Endothelial cell of hepatic sinusoid (primary cell): ENCODE results near the gene ZP2.
"Not testable (repeated sequence)": the region's sequence is repeated elsewhere in the genome, so short reads cannot be mapped to it uniquely, and the experiment has no call there.

Experiments
- in situ Hi-C: cut with HindIII; loops from 2 replicates; pipeline ENCODE4 v1.10.0; 2017; ENCODE audit warnings: low sequenced_read_pairs

The ZP2 gene

DNA sequence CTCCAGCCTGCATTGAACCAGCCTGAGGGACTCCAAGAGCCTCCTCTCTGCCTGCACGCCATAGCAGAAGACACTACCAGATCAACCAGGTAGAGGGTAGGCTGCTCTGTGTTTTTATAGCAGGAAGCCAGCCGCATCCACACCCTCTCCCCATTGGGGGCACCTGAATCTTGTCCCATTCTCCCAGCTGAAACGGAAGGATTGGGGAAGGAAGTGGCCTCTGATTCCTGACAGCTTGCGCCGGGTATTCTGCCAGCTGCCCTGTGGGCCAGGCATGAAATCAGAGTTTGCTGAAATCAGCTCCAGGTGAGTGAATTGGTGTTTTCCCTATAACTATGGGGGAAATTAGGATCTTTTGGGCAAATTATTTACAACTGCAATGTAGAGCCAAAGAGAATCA is at the start of gene ZP2:
ZP2 (minus strand) TSS at position 89 of the 400 bp plus-strand sequence; CDS start at position 62, 27 bp downstream.
- in situ Hi-C loops: no loop called here

DNA sequence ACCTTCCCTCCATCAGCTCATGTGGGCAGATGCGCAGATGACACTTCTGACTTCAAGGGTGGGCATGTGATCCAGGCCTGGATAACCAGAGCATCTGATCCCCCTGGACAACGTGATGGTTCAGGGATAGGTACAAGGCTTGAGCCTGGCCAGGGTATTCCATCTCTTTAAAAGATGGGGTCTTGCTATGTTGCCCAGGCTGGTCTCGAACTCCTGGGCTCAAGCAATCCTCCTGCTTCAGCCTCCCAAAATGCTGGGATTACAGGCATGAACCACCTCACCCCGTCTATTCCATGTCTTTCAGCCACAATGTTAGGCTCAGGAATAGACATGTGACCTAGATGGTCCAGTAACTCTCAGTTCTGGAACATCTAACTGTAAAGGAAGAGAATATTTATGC is 45.9 kb upstream of the ZP2 start:
- in situ Hi-C loops: loop anchor here (25.0 kb wide), 1 partner anchor 1405 kb away; no protein-coding TSS in a partner anchor

DNA sequence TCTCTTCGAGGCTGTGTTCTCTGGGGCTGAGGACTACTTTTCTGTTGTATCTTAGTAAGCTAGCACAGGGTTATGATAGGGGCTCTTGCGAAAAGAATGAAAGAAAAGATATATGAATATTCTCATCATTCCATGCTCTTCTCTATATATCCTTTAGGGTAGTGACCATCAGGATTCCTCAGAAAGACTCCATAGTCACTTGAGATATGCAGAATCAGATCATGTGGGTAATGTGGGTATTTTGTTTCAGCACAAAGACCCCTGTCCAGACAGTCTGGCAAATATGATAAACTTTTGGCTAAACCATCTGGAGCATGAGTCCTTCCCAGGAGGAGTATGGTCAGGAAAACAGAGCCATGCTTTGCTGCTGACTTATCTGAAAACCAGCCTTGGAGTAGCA is 45.3 kb upstream of the ZP2 start:
- in situ Hi-C loops: loop anchor here (25.0 kb wide), 1 partner anchor 1406 kb away; no protein-coding TSS in a partner anchor

DNA sequence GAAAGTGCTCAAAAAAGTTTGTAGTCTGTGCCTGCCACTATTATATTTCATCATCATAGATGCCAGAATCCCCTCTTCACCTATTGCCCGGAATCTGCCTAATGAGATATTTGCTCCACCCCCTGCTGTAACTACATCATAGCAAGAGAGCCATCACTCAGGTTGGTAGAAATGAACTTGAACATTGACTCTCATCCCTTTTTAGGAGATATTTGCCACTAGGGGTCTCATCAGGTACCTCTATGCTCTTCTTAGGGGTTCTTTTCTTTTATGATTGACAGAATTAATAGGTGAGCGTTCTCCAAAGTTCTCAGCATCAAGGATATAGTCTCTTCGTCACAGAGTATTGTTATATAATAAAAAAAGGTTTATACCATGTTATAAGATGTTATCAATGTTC is 42.1 kb upstream of the ZP2 start:
- in situ Hi-C loops: loop anchor here (25.0 kb wide), 1 partner anchor 1409 kb away; no protein-coding TSS in a partner anchor

DNA sequence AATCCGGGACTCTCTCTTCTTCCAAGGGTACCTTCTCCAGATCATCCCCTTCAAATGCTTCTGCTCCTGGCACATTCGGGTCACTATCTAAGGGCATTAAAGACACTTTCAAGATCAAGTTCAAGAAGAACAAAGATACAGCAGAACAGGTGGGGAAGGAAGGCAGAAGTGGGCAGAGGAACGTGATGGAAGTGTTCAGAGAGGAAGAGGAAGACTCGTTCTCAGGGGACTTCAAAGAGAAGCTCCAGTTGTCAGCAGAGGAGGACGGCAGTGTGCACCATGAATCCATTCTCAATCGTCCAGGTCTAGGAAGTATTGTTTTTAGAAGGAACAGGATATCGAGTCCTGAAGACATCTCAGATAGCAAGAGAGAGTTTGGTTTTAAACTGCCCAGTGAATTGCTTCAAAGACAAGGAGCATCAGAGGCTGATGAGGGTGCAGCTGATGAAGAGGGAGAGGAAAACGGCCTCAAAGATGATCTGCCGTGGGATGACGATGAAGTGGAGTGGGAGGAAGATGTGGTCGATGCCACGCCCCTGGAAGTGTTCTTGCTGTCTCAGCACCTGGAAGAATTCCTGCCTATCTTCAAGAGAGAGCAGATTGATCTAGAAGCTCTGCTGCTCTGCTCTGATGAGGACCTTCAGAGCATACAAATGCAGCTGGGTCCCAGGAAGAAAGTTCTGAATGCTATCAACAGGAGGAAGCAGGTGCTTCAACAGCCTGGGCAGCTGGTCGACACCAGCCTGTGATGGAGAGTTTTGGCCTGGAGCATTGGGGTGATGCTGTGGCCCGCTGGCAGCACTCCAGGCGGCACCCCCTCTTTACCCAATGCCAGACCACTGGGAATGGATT is 38.9 kb upstream of the ZP2 start:
- in situ Hi-C loops: loop anchor here (25.0 kb wide), 1 partner anchor 1412 kb away; no protein-coding TSS in a partner anchor

DNA sequence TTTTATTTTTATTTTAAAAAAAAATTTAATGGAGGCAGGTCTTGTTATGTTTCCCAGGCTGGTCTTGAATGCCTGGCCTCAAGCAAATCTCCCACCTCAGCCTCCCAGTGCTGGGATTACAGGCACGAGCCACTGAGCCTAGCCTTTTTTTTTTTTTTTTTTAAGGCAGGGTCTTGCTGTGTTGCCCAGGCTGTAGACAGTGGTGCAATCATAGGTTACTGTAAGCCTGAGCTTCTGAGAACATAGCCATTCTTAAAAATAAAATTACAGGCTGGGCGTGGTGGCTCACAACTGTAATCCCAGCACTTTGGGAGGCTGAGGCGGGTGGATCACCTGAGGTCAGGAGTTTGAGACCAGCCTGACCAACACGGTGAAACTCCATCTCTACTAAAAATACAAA is 36.8 kb upstream of the ZP2 start:
- in situ Hi-C loops: not testable (repeated sequence)

DNA sequence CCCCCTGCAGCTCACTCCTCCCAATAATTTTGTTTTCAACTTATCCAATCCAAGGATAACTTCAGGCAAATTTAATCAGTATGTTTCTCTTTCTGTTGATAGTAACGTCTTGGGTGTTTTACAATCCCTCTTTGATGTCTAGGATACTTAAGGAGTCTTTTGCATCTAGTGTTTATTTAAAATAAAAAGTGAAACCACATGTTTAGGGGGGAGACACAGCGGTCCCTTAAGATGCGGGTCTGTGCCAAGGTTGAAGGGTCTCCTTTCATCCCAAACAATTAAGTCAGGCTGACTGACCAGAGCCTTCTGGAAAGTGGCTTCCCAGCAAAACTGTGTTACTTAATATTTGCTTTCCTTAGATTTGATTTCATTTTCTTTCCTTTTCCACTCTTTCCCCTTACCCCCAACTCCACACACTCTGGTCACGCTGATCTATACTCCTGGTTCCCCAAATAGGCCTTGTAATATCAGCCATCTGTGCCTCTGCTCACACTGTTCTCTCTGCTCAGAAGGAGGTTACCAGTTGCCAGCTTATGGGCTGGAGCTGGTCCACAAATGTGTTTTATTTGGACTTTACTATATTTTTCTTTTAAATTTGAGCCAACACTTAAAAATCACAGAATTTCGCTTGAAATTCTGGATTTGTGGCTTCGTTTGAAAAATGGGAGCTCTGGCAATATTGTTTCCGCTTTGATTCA is 33.3 kb upstream of the ZP2 start:
- in situ Hi-C loops: no loop called here

DNA sequence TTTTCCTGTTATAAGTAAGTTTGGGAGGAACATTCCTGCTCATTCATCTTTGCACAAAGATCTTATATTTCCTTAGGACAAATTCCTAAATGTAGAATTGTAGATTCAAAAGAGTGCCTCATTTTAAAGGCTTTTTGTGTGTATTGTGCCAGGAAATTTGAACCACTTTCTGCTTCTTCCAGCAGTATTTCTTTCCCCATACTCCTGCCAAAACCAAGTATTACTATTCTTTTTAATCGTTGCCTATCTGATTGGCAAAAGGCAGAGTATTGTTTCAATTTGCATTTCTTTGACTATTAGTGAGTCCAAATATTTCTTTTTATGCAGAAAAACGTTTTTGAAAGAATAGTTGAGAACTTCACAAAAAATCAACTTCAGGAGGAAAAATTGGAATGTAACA is 31.4 kb upstream of the ZP2 start:
- in situ Hi-C loops: no loop called here

DNA sequence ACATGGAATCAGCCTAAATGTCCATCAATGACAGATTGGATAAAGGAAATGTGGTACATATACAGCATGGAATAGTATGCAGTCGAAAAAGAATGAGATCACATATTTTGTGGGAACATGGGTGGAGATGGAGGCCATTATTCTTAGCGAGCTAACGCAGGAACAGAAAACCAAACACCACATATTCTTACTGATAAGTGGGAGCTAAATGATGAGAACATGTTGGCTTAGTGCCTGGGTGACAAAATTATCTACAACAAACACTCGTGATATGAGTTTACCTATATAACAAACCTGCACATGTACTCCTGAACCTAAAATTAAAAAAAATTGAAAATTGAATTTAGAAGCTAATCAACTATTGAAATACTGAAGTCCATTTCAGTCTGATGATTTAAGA is 28.3 kb upstream of the ZP2 start:
- in situ Hi-C loops: no loop called here

DNA sequence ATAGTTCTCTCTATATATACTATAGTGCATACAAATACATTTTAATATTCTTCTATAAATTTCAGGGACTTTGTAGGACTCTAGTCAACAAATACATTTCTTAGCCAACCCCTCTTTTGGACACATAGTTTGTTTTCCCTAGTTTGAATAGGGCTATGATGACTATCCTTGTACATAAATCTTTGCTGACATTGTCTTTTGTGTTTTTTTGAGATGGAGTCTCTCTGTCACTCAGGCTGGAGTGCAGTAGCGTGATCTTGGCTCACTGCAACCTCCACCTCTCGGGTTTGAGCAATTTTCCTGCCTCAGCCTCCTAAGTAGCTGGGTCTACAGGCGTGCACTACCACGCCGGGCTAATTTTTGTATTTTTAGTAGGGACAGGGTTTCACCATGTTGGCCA is 25.5 kb upstream of the ZP2 start:
- in situ Hi-C loops: no loop called here

DNA sequence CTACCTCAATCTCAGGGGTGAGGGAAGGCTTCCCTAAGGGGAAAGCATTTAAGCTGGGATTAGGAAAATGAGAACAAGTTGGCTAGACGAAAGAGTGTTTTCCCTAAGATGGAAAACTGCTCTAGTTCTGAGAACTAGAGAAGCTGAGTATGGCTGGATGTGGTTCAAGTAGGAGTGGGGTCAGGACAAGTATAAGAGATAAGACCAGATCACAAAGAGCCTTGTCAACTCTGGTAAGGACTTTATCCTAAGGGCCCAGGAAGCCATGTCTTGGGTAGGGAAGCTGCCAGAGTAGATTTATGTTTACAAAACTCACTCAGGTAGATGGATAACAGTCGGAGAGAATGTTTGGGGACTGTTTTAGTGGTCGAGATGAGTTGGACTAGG is 23.8 kb upstream of the ZP2 start:
- in situ Hi-C loops: no loop called here

DNA sequence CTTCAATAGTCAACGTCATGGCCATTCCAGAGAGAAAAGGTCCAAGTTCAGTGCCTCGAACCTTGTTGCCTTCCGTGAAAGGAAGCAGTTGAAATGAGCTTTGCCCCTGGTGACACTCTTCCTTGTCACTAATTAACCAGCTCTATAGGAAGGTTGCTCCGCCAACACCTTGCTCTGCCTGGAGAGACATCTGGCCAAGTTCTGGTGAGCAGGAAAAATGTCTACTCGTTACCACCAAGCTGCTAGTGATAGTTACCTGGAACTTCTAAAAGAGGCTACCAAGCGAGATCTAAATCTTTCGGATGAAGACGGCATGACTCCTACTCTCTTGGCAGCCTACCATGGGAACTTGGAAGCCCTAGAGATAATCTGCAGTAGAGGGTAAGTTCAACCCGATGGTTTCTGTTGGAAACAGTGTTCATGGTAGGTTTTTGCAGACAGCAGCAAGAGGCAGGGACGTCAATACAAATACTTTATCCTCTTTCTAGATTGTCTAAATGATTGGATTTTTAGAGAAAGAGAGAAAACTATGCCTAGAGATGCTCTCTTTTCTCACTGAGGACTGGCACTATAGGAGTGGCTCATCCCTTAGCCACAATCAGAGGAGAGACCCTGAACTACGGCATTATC is 22.3 kb upstream of the ZP2 start, which contains the start of gene ANKS4B:
ANKS4B (plus strand) TSS at position 179 of the 630 bp plus-strand sequence; CDS start at position 218, 39 bp downstream.
- in situ Hi-C loops: no loop called here

DNA sequence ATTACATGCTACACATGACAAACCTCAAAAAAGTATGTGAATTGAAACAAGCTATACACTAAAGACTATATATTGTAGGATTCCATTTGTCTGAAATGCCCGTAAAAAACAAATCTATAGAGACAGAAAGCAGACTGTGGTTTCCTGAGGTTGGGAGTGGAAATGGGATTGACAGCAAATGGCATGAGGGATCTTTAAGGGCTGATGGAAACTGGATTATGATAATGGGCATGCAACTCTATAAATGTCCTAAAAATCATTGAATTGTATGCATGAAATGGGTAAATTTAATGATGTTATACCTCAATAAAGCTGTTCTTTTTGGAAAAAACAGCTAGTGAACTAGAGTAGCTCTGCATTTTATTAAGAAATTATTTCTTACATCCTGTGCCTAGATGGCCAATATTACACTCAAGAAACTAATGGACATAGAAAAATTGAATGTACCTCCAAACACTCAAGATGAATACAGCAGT is 21.7 kb upstream of the ZP2 start:
- in situ Hi-C loops: no loop called here

DNA sequence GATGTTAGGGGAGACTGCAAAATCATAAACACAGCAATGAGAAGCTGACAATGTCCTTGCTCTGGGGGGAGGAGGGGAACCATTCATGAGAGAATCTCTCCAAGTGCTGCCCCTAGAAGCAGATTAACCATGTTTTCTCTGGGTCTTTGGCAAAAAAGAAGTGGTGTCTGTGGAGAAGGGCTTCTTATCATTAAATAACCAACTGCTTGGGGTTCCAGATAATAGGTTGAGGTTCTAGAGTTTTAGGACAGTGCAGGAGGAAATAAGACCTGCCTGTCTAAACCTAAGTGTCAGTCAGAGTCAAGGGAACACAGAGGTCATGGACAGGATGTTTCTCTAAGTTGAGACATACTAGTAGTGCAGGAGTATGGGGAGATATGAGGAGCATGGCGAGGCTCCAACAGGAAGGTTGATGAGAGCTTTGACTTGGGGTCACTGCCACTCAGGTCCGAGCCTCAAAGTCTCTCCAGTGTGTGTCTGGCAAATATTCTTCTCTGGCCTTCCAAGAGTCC is 17.0 kb upstream of the ZP2 start:
- in situ Hi-C loops: no loop called here

DNA sequence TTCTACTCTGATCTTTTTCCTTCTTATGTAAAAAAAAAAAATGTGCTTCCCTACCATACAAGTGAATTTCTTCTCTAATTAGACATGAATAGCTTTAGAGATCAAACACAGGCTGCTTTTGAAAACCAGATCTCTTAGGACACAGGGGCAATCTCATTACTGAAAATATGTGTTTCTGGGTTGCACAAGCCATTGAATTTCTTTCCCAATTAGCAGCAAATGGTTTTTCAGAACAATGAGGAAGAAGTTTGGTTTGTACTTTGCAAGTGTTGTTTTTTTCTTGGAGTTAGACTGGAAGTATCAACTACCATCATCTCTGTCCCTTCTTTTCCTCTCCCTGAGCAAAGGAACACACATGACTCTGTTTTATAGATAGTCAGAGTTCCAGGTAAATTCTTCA is 16.5 kb upstream of the ZP2 start:
- in situ Hi-C loops: no loop called here

DNA sequence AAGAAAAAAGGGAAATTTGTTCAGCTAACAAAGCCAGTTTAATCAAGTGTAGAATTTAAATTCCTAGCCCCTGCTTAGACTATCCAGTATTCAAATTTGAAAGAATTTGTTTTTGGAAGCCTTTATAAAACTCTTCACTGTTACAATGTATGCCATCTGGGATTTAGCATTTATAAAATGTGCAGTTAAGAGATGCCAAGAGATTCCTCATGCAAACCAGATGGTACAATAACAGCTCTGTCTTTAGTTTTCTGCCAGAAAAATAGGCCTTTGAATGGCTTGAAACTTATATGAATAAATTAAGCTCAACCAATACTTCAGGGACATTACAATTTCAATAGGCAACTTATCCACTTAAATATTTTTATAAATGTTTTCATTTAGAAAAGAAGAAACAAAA is 15.4 kb upstream of the ZP2 start:
- in situ Hi-C loops: no loop called here

DNA sequence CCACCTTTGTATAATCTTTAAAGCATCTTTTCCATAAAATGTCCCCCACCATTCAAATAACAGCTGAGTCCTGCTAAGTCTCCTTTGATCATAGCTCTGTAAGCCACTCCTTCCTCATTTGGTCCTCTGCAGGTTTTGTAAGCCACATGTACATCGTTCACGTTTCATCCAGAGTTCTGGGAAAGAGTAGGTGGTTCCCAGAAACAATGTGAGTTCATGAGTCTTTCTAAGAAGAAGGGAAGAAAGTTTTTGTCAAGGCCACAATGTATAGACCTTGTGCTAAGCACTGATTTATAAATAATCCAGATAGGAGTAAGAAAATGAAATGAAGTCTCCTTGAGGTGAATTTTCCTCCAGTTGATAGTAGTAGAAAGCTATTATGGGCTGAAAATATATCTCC is 13.4 kb upstream of the ZP2 start:
- in situ Hi-C loops: no loop called here

DNA sequence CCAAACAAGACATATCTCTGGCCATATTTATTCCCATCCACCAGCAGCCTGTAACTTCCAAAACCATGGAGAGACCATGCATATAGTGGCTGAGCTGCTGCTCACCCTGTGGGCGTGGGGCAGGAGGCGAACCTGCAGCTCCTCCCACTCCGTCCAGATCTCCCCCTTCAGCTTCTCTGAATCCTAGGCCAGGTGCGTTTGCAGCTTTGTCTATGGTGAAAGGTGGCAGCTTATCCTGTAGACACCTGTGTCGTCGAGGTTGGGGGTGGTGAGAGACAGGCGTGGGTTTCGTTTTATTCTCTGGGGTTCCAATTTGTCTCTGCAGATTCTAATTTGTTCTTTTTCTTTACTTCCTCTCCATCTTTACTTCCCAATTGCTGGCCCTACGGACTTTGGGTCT is 12.4 kb upstream of the ZP2 start:
- in situ Hi-C loops: no loop called here

DNA sequence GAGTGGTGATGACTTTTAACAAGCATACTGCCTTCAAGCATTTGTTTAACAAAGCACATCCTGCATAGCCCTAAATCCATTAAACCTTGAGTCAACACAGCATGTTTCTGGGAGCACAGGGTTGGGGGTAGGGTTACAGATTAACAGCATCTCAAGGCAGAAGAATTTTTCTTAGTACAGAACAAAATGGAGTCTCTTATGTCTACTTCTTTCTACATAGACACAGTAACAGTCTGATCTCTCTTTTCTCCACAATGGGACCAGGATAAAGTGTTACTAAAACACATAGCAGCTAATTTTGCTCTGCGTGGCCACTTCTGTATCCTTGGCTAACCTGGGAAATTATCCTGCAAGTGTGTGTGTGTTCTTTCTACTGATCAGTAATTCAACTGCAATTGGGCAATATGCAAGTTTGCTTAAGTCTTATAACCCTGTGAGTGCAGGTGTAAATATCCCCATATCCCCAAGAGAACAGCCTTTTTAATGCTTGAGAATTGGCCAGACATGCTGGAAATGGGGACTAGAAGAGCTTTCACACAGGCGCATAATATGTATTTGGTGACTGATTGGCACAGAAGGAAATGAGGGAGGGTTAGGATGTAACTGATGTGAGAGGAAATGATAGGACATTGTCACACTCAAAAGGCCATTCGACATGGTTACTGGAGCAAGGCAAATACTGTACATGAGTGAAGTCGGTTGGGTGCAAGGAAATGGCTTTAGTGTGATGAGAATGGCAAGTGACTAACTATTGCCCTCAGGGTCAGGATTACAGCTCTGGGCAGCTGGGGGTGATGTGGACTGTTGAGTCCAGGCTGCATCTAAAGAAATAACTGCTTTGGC is 11.3 kb upstream of the ZP2 start:
- in situ Hi-C loops: no loop called here

DNA sequence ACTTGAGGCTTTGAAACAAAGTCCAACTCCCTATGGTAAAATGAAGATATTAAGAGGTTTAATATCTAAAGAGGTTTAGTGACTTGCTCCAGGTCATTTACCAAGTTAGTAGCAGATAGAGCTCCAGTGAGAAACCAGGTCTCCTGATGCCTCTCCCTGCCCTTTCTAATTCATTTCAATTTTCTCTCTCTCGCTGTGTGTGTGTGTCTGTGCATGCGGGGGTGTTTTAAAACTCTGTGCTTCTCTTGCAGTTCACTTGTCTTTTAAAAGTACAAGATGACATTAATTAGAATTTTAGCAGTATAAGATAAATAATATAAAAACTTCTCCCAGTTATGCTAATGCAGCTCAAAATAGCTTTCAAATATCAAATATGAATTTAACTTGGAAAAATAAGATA is 8.2 kb upstream of the ZP2 start:
- in situ Hi-C loops: no loop called here
